PC-3 (cell line): ENCODE results near the gene MRPS27. TPM values are rescaled to one million over a fixed set of nuclear protein-coding genes. Genes with fewer than 3 reads are reported as not detected.

Experiments used
- ATAC-seq: fragments of 200-7000 bp; cut with Tn5 transposase; 2 replicates; pipeline ENCODE4 v1.9.1; 2020; ENCODE audit warnings: mild to moderate bottlenecking, moderate library complexity
- BruUV-seq: library from RNA; stranded (reverse); fragments of 400-500 nt; replicated peaks from 2 replicates; lab custom pipeline; 2021; lab: Mats Ljungman, UMichigan
- CTCF ChIA-PET: fragments of 300-600 bp; sonication (Branson Sonifier 250); formaldehyde crosslinking; loops from one replicate; lab custom pipeline; 2022; ENCODE audit warnings: antibody characterized with exemption; lab: Charles Lee
- POLR2A ChIA-PET: fragments of 300-600 bp; sonication (Branson Sonifier 250); formaldehyde crosslinking; loops from one replicate; lab custom pipeline; 2022; ENCODE audit warnings: antibody characterized with exemption; ENCODE audit not compliant: unreplicated experiment; lab: Charles Lee
- DNase-seq: peaks from one replicate; pipeline ENCODE4 v3.0.0-alpha.2; 2015
- H2AFZ ChIP-seq: fragments of 300-600 bp; sonication (generic); 2 replicates; pipeline ENCODE4 v1.6.0; 2016; ENCODE audit warnings: antibody characterized with exemption, low read length
- H3F3A ChIP-seq: fragments of 300-600 bp; sonication (generic); one replicate; pipeline ENCODE4 v1.6.0; 2017; ENCODE audit warnings: antibody characterized with exemption, low read length, control low read depth, mild to moderate bottlenecking; ENCODE audit not compliant: unreplicated experiment
- H3K27ac ChIP-seq: fragments of 300-600 bp; sonication (generic); 2 replicates; pipeline ENCODE4 v1.5.1; 2016; ENCODE audit warnings: mild to moderate bottlenecking, low read length
- H3K27me3 ChIP-seq: fragments of 300-600 bp; sonication (generic); 2 replicates; pipeline ENCODE4 v1.6.1; 2016; ENCODE audit warnings: low read length, mixed read lengths
- H3K36me3 ChIP-seq: fragments of 300-600 bp; sonication (generic); 2 replicates; pipeline ENCODE4 v1.6.1; 2016; ENCODE audit warnings: low read depth, mixed run types, low read length, mixed read lengths
- H3K4me1 ChIP-seq: fragments of 300-600 bp; sonication (generic); 2 replicates; pipeline ENCODE4 v1.5.1; 2016; ENCODE audit warnings: low read length; ENCODE audit not compliant: insufficient read depth
- H3K4me2 ChIP-seq: fragments of 300-600 bp; sonication (generic); 2 replicates; pipeline ENCODE4 v1.6.0; 2016; ENCODE audit warnings: low read length
- H3K4me3 ChIP-seq: fragments of 300-600 bp; sonication (generic); 2 replicates; pipeline ENCODE4 v1.5.1; 2016; ENCODE audit warnings: mild to moderate bottlenecking, low read length, mixed read lengths
- H3K79me2 ChIP-seq: fragments of 300-600 bp; sonication (generic); 2 replicates; pipeline ENCODE4 v1.6.1; 2017; ENCODE audit warnings: low read length, mixed read lengths
- H3K9ac ChIP-seq: fragments of 300-600 bp; sonication (generic); 2 replicates; pipeline ENCODE4 v1.6.0; 2016; ENCODE audit warnings: mild to moderate bottlenecking, low read length
- H3K9me2 ChIP-seq: fragments of 300-600 bp; sonication (generic); replicated peaks from 2 replicates; pipeline ENCODE4 v1.6.1; 2016; ENCODE audit warnings: mixed run types, low read length, mixed read lengths
- H3K9me3 ChIP-seq: fragments of 300-600 bp; sonication (generic); 2 replicates; pipeline ENCODE4 v1.6.1; 2016; ENCODE audit warnings: low read length, mixed read lengths
- H4K20me1 ChIP-seq: fragments of 300-600 bp; sonication (generic); 2 replicates; pipeline ENCODE4 v1.6.1; 2016; ENCODE audit warnings: low read length, mixed read lengths
- CTCF ChIP-seq: fragments of 300-600 bp; sonication (generic); conservative IDR thresholded peaks from 2 replicates; pipeline ENCODE4 v1.5.1; 2017; ENCODE audit warnings: antibody characterized with exemption, low read depth, mild to moderate bottlenecking, low read length
- EZH2 ChIP-seq: fragments of 300-600 bp; sonication (generic); IDR thresholded peaks from one replicate; pipeline ENCODE4 v1.6.1; 2017; ENCODE audit warnings: antibody characterized with exemption, mild to moderate bottlenecking, low read length; ENCODE audit not compliant: unreplicated experiment
- EZH2phosphoT487 ChIP-seq: fragments of 300-600 bp; sonication (generic); IDR thresholded peaks from 2 replicates; pipeline ENCODE4 v1.6.1; 2018; ENCODE audit warnings: mild to moderate bottlenecking, antibody characterized with exemption, low read length, borderline replicate concordance
- intact Hi-C: fragments of 100-400 bp; cut with micrococcal nuclease; formaldehyde crosslinking; loops from 2 replicates; pipeline ENCODE4 v1.9.0; 2023
- total RNA-seq: library from RNA; depleted of rRNA; stranded (reverse); fragments of >200 nt; gene quantifications from 2 replicates; pipeline ENCODE4 v1.2.3, GENCODE V29; 2014

Gene MRPS27
- total RNA-seq, 1 experiment from 2014 or later, result 59.0 TPM

GRCh38 chr5:72204946-72205345 lies 115.1 kb downstream of the MRPS27 start:
- H3K27me3 ChIP-seq, result no peaks in the 10 kb centered on the region
- H3F3A ChIP-seq, result no peaks in the 10 kb centered on the region
- H3K9ac ChIP-seq, result no peak overlapping the region
- no peak for ATAC-seq
- no peaks in the 10 kb centered on the region for H3K9me2 ChIP-seq
- POLR2A ChIA-PET, result no interaction called here
- no peak overlapping the region for H3K4me2 ChIP-seq
- no TSS peak for BruUV-seq
- H3K27ac ChIP-seq, result no peak overlapping the region
- CTCF ChIA-PET, result interaction anchor here (0.7 kb wide), 1 partner anchor 990 kb away, joined by 3 read pairs; no protein-coding TSS in a partner anchor
- no peaks in the 10 kb centered on the region for H3K9me3 ChIP-seq
- H3K79me2 ChIP-seq, result no peaks in the 10 kb centered on the region
- intact Hi-C loops, result no loop called here
- peaks cover 9% of the 10 kb centered on the region; the same call in 1 of the 2 replicates for H3K36me3 ChIP-seq
- H4K20me1 ChIP-seq, result no peaks in the 10 kb centered on the region
- DNase-seq, result no peak
- TF ChIP-seq EZH2 (no peak), CTCF (no peak), EZH2phosphoT487 (no peak)
- no peak overlapping the region for H2AFZ ChIP-seq
- no peak overlapping the region for H3K4me3 ChIP-seq
- H3K4me1 ChIP-seq, result no peaks in the 10 kb centered on the region

GRCh38 chr5:72203251-72203845 lies 116.7 kb downstream of the MRPS27 start:
- Histone ChIP-seq H4K20me1 (no peaks in the 10 kb centered on the region), H2AFZ (no peak overlapping the region), H3K27me3 (no peaks in the 10 kb centered on the region), H3K9ac (no peak overlapping the region), H3K9me2 (no peaks in the 10 kb centered on the region), H3F3A (no peaks in the 10 kb centered on the region), H3K79me2 (no peaks in the 10 kb centered on the region), H3K4me1 (no peaks in the 10 kb centered on the region), H3K4me2 (no peak overlapping the region), H3K27ac (no peak overlapping the region), H3K9me3 (no peaks in the 10 kb centered on the region), H3K4me3 (no peak overlapping the region), H3K36me3 (peaks cover 9% of the 10 kb centered on the region; the same call in 1 of the 2 replicates)
- POLR2A ChIA-PET, result no interaction called here
- intact Hi-C loops, result no loop called here
- DNase-seq (no peak), ATAC-seq (no peak)
- TF ChIP-seq EZH2phosphoT487, result no peak
- TF ChIP-seq CTCF, result no peak
- TF ChIP-seq EZH2, result no peak
- BruUV-seq, result no TSS peak
- CTCF ChIA-PET, result no interaction called here

- no peak overlapping the region for H3K9ac ChIP-seq
- no peaks in the 10 kb centered on the region for H3K4me1 ChIP-seq
- peaks cover 9% of the 10 kb centered on the region; the same call in 1 of the 2 replicates for H3K36me3 ChIP-seq
- ATAC-seq (no peak), DNase-seq (no peak)
- no peaks in the 10 kb centered on the region for H3K9me2 ChIP-seq
- intact Hi-C loops, result no loop called here
- no peak overlapping the region for H3K4me3 ChIP-seq
- no peak for TF ChIP-seq EZH2phosphoT487
- POLR2A ChIA-PET, result no interaction called here
- H3K4me2 ChIP-seq, result no peak overlapping the region
- no peaks in the 10 kb centered on the region for H3K79me2 ChIP-seq
- no peaks in the 10 kb centered on the region for H3F3A ChIP-seq
- CTCF ChIA-PET, result no interaction called here
- no peak overlapping the region for H2AFZ ChIP-seq
- H4K20me1 ChIP-seq, result no peaks in the 10 kb centered on the region
- H3K27ac ChIP-seq, result no peak overlapping the region
- BruUV-seq, result no TSS peak
- no peaks in the 10 kb centered on the region for H3K9me3 ChIP-seq
- H3K27me3 ChIP-seq, result no peaks in the 10 kb centered on the region
Measured at GRCh38 chr5:72202331-72202825, 117.7 kb downstream of the MRPS27 start.
